A549 (cell line): ENCODE data around the gene F2R. TPM values are rescaled to one million over a fixed set of nuclear protein-coding genes. Genes with fewer than 3 reads are reported as not detected.

Source experiments
- ATAC-seq, 2 experiments: fragments of 200-7000 bp in 1 of 2; fragments of >200 bp in 1 of 2; cut with Nextera tagmentation in 1 of 2; cut with Tn5 transposase in 1 of 2; 3 replicates each; pipeline versions ENCODE4 v1.8.0 to v1.9.1; 2018 to 2020; ENCODE audit warnings: mild to moderate bottlenecking in 1 of 2, moderate library complexity in 1 of 2
- CTCF ChIA-PET: fragments of 300-600 bp; sonication (Branson Sonifier 250); formaldehyde crosslinking; extraction: SDS; loops from one replicate; lab custom pipeline; 2021; ENCODE audit warnings: antibody characterized with exemption, inconsistent platforms; lab: Yijun Ruan, JAX
- POLR2A ChIA-PET: fragments of 350-600 bp; formaldehyde crosslinking; extraction: SDS; loops from one replicate; lab custom pipeline; 2021; ENCODE audit warnings: antibody characterized with exemption, inconsistent platforms; lab: Yijun Ruan, JAX
- DNase-seq, 2 experiments: peaks; one replicate each; pipeline versions ENCODE4 v3.0.0 to v3.0.0-alpha.2; 2011 to 2016; ENCODE audit warnings: low read depth in 1 of 2, low spot score in 1 of 2
- FAIRE-seq: peaks from 2 replicates; lab custom pipeline; 2011; peaks lifted over from hg19 to GRCh38; lab: Jason Lieb, UNC
- H3K27ac ChIP-seq, 2 experiments: fragments of >200 bp; sonication (Bioruptor Twin); formaldehyde crosslinking; 3 replicates each; pipeline ENCODE4 v1.5.1; 2016 to 2017
- H3K4me1 ChIP-seq: fragments of >200 bp; sonication (Bioruptor Twin); formaldehyde crosslinking; 3 replicates; pipeline ENCODE4 v1.6.1; 2016
- H3K4me2 ChIP-seq: fragments of >200 bp; sonication (Bioruptor Twin); formaldehyde crosslinking; 3 replicates; pipeline ENCODE4 v1.6.1; 2016
- H3K4me3 ChIP-seq: fragments of >200 bp; sonication (Bioruptor Twin); formaldehyde crosslinking; 3 replicates; pipeline ENCODE4 v1.5.1; 2016
- H3K9me3 ChIP-seq: fragments of >200 bp; sonication (Bioruptor Twin); formaldehyde crosslinking; 3 replicates; pipeline ENCODE4 v1.6.1; 2016
- BHLHE40 ChIP-seq: IDR thresholded peaks from 2 replicates; pipeline ENCODE4 v1.6.1; 2012; ENCODE audit warnings: low read depth, low read length, inconsistent platforms
- EP300 ChIP-seq, 2 experiments: fragments of >200 bp; sonication (Bioruptor Twin); formaldehyde crosslinking; IDR thresholded peaks; 2 replicates in 1 of 2; 3 replicates in 1 of 2; pipeline ENCODE4 v1.6.1; 2016 to 2017
- ESRRA ChIP-seq: fragments of 150-350 bp; IDR thresholded peaks from 2 replicates; pipeline ENCODE4 v1.6.1; 2014; ENCODE audit warnings: mild to moderate bottlenecking, low read length, borderline replicate concordance
- FOSL2 ChIP-seq, 2 experiments: fragments of 450-650 bp in 1 of 2; fragments of >200 bp in 1 of 2; sonication (Bioruptor Twin) in 1 of 2; formaldehyde crosslinking; IDR thresholded peaks; 2 replicates each; pipeline versions ENCODE4 v1.5.0 to v1.6.1; 2016 to 2020; ENCODE audit warnings: mild to moderate bottlenecking in 1 of 2, moderate library complexity in 1 of 2
- KDM1A ChIP-seq: fragments of 200-600 bp; sonication (generic); IDR thresholded peaks from 2 replicates; pipeline ENCODE4 v1.6.1; 2016; ENCODE audit warnings: low read depth, mild to moderate bottlenecking
- KDM5A ChIP-seq: fragments of 200-600 bp; sonication (generic); IDR thresholded peaks from 2 replicates; pipeline ENCODE4 v1.6.1; 2016; ENCODE audit warnings: antibody characterized with exemption, mild to moderate bottlenecking
- POLR2A ChIP-seq: IDR thresholded peaks from 2 replicates; pipeline ENCODE4 v1.6.1; 2012; ENCODE audit warnings: mild to moderate bottlenecking, low read length
- RARB ChIP-seq: fragments of 250-450 bp; sonication (Bioruptor Pico); IDR thresholded peaks from 2 replicates; pipeline ENCODE4 v1.8.0; 2021; ENCODE audit warnings: mild to moderate bottlenecking, moderate library complexity
- RFX5 ChIP-seq: fragments of 450-650 bp; IDR thresholded peaks from 2 replicates; pipeline ENCODE4 v1.7.1; 2014; ENCODE audit warnings: antibody characterized with exemption, mild to moderate bottlenecking, moderate library complexity
- RNF2 ChIP-seq: fragments of 200-600 bp; sonication (generic); IDR thresholded peaks from 2 replicates; pipeline ENCODE4 v1.6.1; 2016; ENCODE audit warnings: low read depth, mild to moderate bottlenecking, antibody characterized with exemption, moderate library complexity, borderline replicate concordance
- SMC3 ChIP-seq: fragments of >200 bp; sonication (Bioruptor Twin); formaldehyde crosslinking; IDR thresholded peaks from 3 replicates; pipeline ENCODE4 v1.6.1; 2018; ENCODE audit warnings: inconsistent platforms
- SREBF2 ChIP-seq: fragments of 450-650 bp; IDR thresholded peaks from 2 replicates; pipeline ENCODE4 v1.6.1; 2014; ENCODE audit warnings: mild to moderate bottlenecking, moderate library complexity
- TP53 ChIP-seq: fragments of 250-450 bp; sonication (Bioruptor Pico); IDR thresholded peaks from 2 replicates; pipeline ENCODE4 v1.5.0; 2021; ENCODE audit warnings: mild to moderate bottlenecking, moderate library complexity
- ZC3H11A ChIP-seq: fragments of 450-650 bp; IDR thresholded peaks from 2 replicates; pipeline ENCODE4 v1.6.1; 2014; ENCODE audit warnings: antibody characterized with exemption, mild to moderate bottlenecking
- ZSCAN20 ChIP-seq: fragments of 250-450 bp; sonication (Bioruptor Pico); IDR thresholded peaks from 2 replicates; pipeline ENCODE4 v1.8.0; 2022; ENCODE audit warnings: mild to moderate bottlenecking, moderate library complexity
- WGBS: methylation state at CpG from one replicate; pipeline ENCODE4 v1.1.6; 2017; ENCODE audit errors: missing lambda C conversion rate; 5-methylcytosine and 5-hydroxymethylcytosine counted together
- polyA plus RNA-seq, 4 experiments: library from polyadenylated mRNA; depleted of rRNA in 3 of 4; stranded (reverse); fragments of >200 nt; fragmentation: RNase III in 1 of 4; extraction: RNeasy Plus Mini Kit Qiagen cat#74134 plus additional on column Dnase treatment in 1 of 4; gene quantifications; 2 replicates in 3 of 4; 3 replicates in 1 of 4; pipeline ENCODE4 v1.2.3, GENCODE V29; 2011 to 2017
- TF ChIP-seq, protein P1 (sequence below): fragments of 450-650 bp; IDR thresholded peaks from 2 replicates; pipeline ENCODE4 v1.6.1; 2014; ENCODE audit warnings: antibody characterized with exemption
- TF ChIP-seq, protein P2 (sequence below): fragments of 250-450 bp; sonication (Bioruptor Pico); IDR thresholded peaks from 2 replicates; pipeline ENCODE4 v1.5.0; 2021; ENCODE audit warnings: mild to moderate bottlenecking, moderate library complexity, borderline replicate concordance
- TF ChIP-seq, protein P3 (sequence below): fragments of 150-350 bp; IDR thresholded peaks from 2 replicates; pipeline ENCODE4 v1.6.1; 2014; ENCODE audit warnings: low read depth, mild to moderate bottlenecking, low read length
- TF ChIP-seq, protein P4 (sequence below): IDR thresholded peaks from 2 replicates; pipeline ENCODE4 v1.6.1; 2012
- TF ChIP-seq, protein P5 (sequence below): IDR thresholded peaks from 2 replicates; pipeline ENCODE4 v1.6.1; 2012

Gene F2R
- polyA plus RNA-seq, 2 of the 4 experiments (the other 2 are of a cell fraction), result 30.4 to 114 TPM

DNA sequence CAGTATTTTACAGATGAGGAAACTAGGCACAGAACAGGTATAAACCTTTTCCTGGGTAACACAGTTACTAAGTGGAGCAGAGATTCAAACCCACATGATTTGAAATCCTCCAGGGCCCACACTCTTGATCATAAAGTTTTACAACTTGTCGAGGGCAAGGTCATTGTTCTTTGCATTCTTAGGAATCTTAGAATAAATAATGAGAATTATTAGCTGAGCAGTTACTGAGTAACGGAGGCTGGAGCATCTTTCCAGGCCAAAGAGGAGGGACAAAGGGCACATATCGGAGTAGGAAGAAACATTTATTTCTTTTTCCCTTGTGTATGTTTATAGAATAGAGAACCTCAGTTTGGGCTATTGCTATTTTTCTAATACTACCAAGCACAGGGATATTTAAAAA lies 27.1 kb upstream of the F2R start:
- no peaks in the 10 kb centered on the region for H3K9me3 ChIP-seq
- ATAC-seq (no peak; a peak in 1 of 6 replicates), DNase-seq (no peak), FAIRE-seq (no peak)
- peak overlapping the region; percentile 32 for H3K4me2 ChIP-seq
- no peak overlapping the region for H3K4me3 ChIP-seq
- 48% methylated on average over 3 of the region's 3 CpGs for WGBS
- H3K4me1 ChIP-seq, result peaks cover 31% of the 10 kb centered on the region
- H3K27ac ChIP-seq, result peak overlapping the region in 1 of 2 experiments; percentile 59; a peak in 1 of 6 replicates
- POLR2A ChIA-PET, result no interaction called here
- CTCF ChIA-PET, result interaction anchor here (1.7 kb wide), 1 partner anchor 16 kb away, joined by 6 read pairs; no protein-coding TSS in a partner anchor
- TF ChIP-seq SREBF2 (no peak), RFX5 (no peak), TP53 (CRISPR knock-in tag) (no peak), ESRRA (no peak), KDM5A (no peak), ZC3H11A (no peak)
- TF ChIP-seq, protein P1, sequence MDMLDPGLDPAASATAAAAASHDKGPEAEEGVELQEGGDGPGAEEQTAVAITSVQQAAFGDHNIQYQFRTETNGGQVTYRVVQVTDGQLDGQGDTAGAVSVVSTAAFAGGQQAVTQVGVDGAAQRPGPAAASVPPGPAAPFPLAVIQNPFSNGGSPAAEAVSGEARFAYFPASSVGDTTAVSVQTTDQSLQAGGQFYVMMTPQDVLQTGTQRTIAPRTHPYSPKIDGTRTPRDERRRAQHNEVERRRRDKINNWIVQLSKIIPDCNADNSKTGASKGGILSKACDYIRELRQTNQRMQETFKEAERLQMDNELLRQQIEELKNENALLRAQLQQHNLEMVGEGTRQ, result no peak
- TF ChIP-seq, protein P2, sequence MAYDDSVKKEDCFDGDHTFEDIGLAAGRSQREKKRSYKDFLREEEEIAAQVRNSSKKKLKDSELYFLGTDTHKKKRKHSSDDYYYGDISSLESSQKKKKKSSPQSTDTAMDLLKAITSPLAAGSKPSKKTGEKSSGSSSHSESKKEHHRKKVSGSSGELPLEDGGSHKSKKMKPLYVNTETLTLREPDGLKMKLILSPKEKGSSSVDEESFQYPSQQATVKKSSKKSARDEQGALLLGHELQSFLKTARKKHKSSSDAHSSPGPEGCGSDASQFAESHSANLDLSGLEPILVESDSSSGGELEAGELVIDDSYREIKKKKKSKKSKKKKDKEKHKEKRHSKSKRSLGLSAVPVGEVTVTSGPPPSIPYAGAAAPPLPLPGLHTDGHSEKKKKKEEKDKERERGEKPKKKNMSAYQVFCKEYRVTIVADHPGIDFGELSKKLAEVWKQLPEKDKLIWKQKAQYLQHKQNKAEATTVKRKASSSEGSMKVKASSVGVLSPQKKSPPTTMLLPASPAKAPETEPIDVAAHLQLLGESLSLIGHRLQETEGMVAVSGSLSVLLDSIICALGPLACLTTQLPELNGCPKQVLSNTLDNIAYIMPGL (CRISPR knock-in tag), result no peak

DNA sequence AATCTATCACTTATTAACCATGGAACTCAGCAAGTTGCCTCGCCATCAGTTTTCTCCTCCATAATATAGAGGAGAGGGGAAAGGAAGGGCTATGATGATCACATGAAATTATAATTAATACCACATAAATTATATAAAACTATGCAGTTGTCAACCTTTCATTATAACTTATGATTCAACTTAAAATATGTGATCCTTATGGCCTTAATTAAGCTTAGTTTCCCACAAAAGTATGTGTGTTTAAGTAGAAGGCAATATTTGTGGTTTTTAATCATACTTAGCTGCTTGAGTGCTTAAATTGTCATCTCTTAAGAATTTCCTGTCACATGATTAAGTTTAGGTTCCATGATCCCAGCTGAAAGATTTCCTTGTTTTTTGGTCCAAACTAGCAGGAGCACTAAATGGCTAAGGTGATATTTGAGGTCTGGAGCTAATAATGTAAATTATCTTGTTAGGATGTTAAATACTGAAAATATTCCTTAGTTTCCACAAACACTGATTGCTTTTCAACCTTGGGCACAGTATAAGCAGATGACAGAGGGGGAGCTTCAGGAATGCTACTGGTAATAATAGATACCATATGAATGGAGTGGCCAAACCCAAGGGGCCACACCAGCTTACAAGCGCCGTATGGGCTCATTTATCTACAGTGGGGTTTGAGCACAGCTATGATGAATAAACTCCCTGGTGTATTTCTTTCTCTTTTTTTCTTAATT lies 26.4 kb upstream of the F2R start:
- Histone ChIP-seq H3K4me3 (no peak overlapping the region), H3K27ac (peak overlapping the region; percentile 34 to 59; a peak in 2 of 6 replicates), H3K4me1 (peaks cover 31% of the 10 kb centered on the region), H3K4me2 (peak overlapping the region; percentile 32), H3K9me3 (no peaks in the 10 kb centered on the region)
- FAIRE-seq (no peak), ATAC-seq (no peak), DNase-seq (peak in 1 of 2 experiments; percentile 6)
- ChIA-PET POLR2A (interaction anchor here (0.9 kb wide), 1 partner anchor 11 kb away, joined by 3 read pairs; no protein-coding TSS in a partner anchor), CTCF (interaction anchor here (0.7 to 2.0 kb wide), 4 partner anchors 8 to 178 kb away, joined by 3 to 7 read pairs (median 3); no protein-coding TSS in a partner anchor)
- 85% methylated on average over 3 of the region's 3 CpGs for WGBS
- TF ChIP-seq FOSL2 (IDR thresholded peaks at IDR 0.05), result no peak
- TF ChIP-seq FOSL2 (CRISPR knock-in tag; IDR thresholded peaks at IDR 0.05), result no peak
- no peak for TF ChIP-seq EP300 (IDR thresholded peaks at IDR 0.05)
- no peak for TF ChIP-seq ZSCAN20
- no peak for TF ChIP-seq TP53 (CRISPR knock-in tag)
- no peak for TF ChIP-seq RARB (CRISPR knock-in tag)

DNA sequence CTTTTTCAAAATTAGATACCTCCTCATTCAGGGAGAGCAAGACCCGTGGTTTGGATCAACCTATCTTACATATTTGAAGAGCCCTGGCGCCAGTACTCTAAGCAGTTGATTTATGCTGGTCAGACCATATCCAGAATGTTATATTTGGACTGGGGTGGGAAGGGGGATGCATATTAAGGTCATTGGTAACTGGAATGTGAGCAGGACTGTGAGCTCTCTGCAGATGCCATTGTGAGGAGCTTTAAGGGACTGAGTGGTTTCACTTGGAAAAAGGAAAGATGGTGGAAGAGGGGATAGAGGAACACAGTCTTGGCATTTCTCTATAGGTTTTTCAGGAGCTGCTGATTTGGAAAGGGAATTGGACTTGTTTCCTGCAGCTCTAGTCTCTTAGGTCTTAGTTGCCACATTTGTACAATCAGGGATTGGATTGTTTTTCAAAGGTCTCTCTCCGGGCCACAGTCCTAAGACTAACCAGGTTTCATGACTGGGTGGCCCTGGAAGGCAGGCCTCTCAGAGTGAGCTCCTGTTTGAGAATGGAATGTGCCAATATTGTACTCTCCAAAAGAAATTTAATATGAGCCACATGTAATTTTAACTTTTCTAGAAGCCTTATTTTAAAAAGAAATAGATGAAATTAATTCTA lies 25.8 kb upstream of the F2R start:
- DNase-seq, result no peak
- ChIA-PET CTCF (interaction anchor here (0.7 to 2.0 kb wide), 4 partner anchors 8 to 177 kb away, joined by 3 to 7 read pairs (median 3); no protein-coding TSS in a partner anchor), POLR2A (interaction anchor here (0.9 kb wide), 1 partner anchor 11 kb away, joined by 3 read pairs; no protein-coding TSS in a partner anchor)
- no peak for FAIRE-seq
- no peak overlapping the region for H3K4me3 ChIP-seq
- WGBS, result 79% methylated on average over 3 of the region's 3 CpGs
- no peak for ATAC-seq
- TF ChIP-seq, protein P3, sequence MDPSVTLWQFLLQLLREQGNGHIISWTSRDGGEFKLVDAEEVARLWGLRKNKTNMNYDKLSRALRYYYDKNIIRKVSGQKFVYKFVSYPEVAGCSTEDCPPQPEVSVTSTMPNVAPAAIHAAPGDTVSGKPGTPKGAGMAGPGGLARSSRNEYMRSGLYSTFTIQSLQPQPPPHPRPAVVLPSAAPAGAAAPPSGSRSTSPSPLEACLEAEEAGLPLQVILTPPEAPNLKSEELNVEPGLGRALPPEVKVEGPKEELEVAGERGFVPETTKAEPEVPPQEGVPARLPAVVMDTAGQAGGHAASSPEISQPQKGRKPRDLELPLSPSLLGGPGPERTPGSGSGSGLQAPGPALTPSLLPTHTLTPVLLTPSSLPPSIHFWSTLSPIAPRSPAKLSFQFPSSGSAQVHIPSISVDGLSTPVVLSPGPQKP, result no peak
- no peak for TF ChIP-seq RNF2
- TF ChIP-seq POLR2A, result no peak
- TF ChIP-seq SMC3, result no peak
- TF ChIP-seq, protein P4, sequence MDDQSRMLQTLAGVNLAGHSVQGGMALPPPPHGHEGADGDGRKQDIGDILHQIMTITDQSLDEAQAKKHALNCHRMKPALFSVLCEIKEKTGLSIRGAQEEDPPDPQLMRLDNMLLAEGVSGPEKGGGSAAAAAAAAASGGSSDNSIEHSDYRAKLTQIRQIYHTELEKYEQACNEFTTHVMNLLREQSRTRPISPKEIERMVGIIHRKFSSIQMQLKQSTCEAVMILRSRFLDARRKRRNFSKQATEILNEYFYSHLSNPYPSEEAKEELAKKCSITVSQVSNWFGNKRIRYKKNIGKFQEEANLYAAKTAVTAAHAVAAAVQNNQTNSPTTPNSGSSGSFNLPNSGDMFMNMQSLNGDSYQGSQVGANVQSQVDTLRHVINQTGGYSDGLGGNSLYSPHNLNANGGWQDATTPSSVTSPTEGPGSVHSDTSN, result no peak
- TF ChIP-seq, protein P5, sequence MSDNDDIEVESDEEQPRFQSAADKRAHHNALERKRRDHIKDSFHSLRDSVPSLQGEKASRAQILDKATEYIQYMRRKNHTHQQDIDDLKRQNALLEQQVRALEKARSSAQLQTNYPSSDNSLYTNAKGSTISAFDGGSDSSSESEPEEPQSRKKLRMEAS, result no peak
- TF ChIP-seq BHLHE40, result no peak
- TF ChIP-seq KDM1A, result no peak
- peak overlapping the region; percentile 34 to 59; a peak in 2 of 6 replicates for H3K27ac ChIP-seq
- peaks cover 31% of the 10 kb centered on the region for H3K4me1 ChIP-seq
- H3K9me3 ChIP-seq, result no peaks in the 10 kb centered on the region
- no peak overlapping the region; the same call in 2 of the 3 replicates for H3K4me2 ChIP-seq
